GM10266 (cell line): ENCODE measurements around the gene KRT72.

ENCODE experiments used
- DNase-seq: peaks from one replicate; pipeline ENCODE4 v3.0.0; 2012; ENCODE audit errors: extremely low spot score
- TF ChIP-seq, protein P1 (sequence below): IDR thresholded peaks from 2 replicates; pipeline ENCODE4 v1.5.1; 2012; ENCODE audit warnings: mild to moderate bottlenecking, low read depth; ENCODE audit not compliant: control insufficient read depth, insufficient read depth; ENCODE audit errors: missing control alignments

KRT72 gene

DNA sequence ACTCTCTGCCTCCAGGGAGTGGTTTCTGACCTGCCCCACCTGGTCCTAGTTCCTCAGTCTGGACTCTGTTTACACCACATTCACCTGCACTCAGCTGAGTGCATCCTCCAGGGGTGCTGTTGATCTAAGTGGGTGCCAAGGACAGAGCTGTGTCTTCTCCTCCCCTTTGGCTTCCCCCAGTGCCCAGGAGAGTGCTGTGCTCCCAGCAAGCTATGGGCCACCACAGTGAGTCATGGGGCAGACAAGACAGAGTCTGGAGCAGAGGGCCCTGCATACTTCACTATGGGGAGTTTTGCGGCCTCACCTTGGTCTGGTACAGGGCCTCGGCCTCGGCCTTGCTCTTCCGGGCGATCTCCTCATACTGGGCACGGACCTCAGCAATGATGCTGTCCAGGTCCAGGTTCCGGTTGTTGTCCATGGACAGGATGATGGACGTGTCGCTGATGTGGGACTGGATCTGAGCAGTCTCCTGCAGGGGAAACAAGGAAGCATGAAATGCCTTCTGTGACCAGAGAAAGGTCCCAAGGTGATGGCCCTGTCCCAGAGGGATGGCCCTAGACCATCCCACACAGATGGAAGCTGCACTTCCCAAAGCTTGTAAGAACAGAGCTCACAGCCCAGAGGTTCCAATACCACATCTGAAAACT lies 12.2 kb upstream of the KRT72 start:
- TF ChIP-seq, protein P1, sequence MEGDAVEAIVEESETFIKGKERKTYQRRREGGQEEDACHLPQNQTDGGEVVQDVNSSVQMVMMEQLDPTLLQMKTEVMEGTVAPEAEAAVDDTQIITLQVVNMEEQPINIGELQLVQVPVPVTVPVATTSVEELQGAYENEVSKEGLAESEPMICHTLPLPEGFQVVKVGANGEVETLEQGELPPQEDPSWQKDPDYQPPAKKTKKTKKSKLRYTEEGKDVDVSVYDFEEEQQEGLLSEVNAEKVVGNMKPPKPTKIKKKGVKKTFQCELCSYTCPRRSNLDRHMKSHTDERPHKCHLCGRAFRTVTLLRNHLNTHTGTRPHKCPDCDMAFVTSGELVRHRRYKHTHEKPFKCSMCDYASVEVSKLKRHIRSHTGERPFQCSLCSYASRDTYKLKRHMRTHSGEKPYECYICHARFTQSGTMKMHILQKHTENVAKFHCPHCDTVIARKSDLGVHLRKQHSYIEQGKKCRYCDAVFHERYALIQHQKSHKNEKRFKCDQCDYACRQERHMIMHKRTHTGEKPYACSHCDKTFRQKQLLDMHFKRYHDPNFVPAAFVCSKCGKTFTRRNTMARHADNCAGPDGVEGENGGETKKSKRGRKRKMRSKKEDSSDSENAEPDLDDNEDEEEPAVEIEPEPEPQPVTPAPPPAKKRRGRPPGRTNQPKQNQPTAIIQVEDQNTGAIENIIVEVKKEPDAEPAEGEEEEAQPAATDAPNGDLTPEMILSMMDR, result no peak
- DNase-seq, result no peak

DNA sequence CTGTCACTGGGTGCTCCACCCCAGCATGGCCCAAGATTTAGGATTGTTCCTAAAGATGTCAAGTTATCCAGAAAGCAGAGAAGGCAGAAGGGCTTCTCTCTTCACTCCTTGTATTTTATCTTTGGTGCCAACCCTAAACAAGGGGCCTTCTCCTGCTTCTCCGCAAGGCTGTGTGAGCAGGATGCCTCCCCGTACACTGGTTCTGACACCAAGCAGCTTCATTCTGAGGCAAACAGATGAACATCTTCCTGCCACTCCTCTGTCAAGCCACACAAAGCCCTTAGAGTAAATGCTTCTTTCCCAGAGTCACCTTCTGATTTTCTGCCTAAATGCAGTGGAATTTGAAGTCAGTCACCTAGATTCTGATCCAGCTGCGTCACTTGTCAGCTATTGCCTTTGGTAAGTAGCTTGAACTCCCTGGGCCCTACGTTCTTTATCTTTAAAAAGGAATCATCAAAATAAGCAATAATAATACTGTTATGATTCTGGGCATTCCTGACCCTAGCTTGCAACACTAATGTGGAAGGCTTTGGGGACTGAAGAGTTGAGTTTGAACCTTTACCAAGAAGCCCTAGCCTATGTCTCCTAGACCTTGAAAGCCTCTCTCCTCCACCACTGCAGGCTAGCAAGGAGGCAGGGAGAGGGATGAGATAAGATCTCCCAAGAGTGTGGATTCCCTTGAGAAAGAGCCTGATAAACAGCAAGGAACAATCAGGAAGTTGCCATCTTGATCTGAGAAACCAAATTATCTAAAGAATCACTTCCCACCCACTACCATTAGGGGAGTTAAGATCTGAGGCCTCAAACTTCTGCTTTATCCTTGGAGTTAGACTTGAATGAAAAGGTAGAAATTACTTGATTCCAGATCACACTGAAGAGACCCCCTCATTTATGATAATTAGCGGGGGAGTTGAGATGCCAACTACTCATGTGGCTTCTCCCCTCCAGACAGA lies 11.4 kb upstream of the KRT72 start:
- no peak for DNase-seq
- TF ChIP-seq, protein P1, result no peak

DNA sequence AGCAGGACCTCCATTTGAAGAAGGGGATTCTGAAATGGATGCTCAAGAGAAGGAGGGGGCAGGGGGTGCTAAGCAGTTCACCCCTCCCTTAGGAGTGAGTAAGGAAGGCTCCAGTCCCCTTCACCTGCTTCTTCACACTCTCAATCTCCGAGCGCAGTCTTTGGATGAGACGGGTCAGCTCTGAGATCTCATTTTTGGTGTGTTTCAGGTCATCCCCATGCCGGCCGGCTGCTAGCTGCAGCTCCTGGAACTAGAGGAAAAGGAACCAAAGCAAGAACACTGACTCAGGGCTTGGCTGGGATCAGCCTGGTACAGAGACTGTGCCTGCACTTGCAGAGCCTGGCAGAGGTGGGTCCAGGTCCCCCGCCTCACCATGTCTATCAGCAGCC lies 9.8 kb upstream of the KRT72 start:
- no peak for DNase-seq

DNA sequence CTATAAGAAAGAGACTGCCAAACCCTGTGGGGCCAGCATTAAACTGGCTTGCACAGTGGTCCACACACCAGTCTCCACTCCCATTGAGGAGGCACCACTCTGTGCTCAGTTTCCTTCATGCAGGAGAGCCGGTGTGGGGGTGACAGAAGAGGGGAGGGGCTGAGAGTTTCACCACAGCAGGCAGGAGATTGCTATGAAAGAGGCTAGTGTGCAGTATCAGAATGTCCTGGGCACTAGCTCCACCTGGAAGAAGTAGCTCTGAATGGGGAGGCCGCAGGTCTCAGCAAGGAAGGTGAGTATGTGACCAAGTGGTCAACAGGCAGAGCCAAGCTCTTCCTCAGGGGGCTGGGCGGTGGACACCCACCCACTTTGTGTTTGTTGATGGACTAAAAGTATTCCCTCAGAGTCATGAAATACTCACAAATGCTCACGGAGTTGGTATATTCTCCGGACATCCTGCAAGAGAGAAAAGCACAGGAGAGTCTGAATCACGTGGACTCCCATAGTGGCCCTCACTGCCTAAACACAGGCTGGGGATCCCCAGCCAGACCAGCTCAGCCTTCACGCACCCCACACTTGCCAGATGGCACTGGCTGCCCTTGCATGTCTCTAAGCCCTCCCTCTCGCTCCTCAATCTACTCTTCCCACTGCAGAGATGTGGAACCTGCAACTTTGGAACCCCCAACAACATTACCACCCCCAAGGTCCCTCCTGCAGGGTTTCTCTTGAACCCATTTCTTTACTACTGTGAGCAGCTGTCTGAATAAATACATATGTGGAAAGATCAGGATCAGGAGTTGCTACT lies 7.8 kb upstream of the KRT72 start:
- TF ChIP-seq, protein P1, result no peak
- no peak for DNase-seq

More for the DNA sequence above, 9.8 kb upstream of the KRT72 start:
- TF ChIP-seq, protein P1, result no peak

DNA sequence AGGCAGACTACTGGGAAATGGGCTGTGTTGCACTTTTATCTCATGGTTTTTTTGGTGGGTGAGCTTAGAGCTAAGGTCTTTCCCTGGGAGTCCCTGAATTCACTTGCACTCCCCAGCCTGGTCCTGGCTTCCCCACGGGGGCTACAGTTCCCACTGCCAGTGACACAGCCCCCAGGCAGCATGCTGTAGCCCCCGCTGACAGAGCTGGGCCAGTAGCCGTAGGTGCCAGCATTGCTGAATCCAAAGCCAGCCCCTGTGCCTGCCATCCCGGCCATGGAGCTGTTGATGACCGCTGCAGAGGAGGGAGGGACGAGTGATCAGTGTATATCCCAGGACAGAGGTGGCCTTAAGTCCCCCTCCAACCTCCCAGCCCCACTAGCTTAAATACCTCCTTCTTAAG lies 6.9 kb upstream of the KRT72 start:
- TF ChIP-seq, protein P1, result no peak

DNA sequence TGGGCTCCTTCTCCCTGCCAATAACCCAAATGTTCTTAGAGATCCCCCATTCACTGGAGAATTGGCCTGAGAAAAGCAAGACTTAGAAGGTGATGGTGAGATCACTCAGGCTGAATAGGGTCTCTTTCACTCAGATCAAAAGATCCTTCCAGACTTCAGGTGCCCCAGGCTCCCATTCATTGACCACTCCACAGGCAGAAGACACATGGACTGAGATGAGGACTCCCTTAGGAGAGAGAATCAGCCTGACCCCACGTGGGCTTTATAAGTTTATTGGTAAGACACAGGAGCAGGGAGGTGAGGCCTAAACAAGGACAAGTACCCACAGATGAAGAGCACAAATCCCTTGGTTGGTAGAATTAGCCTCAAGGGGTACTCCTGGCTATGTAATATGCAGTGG lies 6.1 kb upstream of the KRT72 start:
- TF ChIP-seq, protein P1, result no peak
- DNase-seq, result no peak

More for the DNA sequence above, 6.9 kb upstream of the KRT72 start:
- no peak for DNase-seq
